Measurements from ENCODE around the gene LRRC75A.

DNA sequence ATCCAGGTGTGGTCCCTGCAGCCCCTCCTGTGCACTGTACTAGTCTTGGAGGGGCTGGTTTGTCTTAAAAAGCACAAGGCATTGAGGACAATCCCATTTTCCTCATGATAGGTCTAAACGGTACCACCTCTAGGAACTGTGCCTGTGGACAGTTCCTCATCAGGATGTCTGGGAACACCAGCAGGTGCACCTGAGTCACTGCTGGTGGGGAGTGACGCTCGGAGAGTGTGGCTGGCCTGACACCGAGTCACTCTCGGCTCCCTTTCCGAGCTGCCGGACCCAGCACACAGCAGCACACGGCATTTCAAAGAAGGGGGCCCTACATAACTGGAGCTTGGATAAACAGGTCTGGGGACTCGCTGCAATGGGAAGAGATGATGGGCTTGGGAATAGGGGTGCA is 25.6 kb downstream of the LRRC75A start:
- TF ChIP-seq, protein P1, sequence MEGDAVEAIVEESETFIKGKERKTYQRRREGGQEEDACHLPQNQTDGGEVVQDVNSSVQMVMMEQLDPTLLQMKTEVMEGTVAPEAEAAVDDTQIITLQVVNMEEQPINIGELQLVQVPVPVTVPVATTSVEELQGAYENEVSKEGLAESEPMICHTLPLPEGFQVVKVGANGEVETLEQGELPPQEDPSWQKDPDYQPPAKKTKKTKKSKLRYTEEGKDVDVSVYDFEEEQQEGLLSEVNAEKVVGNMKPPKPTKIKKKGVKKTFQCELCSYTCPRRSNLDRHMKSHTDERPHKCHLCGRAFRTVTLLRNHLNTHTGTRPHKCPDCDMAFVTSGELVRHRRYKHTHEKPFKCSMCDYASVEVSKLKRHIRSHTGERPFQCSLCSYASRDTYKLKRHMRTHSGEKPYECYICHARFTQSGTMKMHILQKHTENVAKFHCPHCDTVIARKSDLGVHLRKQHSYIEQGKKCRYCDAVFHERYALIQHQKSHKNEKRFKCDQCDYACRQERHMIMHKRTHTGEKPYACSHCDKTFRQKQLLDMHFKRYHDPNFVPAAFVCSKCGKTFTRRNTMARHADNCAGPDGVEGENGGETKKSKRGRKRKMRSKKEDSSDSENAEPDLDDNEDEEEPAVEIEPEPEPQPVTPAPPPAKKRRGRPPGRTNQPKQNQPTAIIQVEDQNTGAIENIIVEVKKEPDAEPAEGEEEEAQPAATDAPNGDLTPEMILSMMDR (conservative IDR thresholded peaks at IDR 0.05; ENCODE audit: low read depth in 2 of 2): no peak
- TF ChIP-seq NANOG (IDR thresholded peaks at IDR 0.05; ENCODE audit: borderline replicate concordance): no peak
- TF ChIP-seq, protein P2, sequence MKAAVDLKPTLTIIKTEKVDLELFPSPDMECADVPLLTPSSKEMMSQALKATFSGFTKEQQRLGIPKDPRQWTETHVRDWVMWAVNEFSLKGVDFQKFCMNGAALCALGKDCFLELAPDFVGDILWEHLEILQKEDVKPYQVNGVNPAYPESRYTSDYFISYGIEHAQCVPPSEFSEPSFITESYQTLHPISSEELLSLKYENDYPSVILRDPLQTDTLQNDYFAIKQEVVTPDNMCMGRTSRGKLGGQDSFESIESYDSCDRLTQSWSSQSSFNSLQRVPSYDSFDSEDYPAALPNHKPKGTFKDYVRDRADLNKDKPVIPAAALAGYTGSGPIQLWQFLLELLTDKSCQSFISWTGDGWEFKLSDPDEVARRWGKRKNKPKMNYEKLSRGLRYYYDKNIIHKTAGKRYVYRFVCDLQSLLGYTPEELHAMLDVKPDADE (IDR thresholded peaks at IDR 0.05): no peak
- no peak for TF ChIP-seq EZH2 (IDR thresholded peaks at IDR 0.05; ENCODE audit: low read depth, unreplicated experiment)
- no peak for TF ChIP-seq POLR2AphosphoS5 (IDR thresholded peaks at IDR 0.05; ENCODE audit: low read depth)
- TF ChIP-seq, protein P3, sequence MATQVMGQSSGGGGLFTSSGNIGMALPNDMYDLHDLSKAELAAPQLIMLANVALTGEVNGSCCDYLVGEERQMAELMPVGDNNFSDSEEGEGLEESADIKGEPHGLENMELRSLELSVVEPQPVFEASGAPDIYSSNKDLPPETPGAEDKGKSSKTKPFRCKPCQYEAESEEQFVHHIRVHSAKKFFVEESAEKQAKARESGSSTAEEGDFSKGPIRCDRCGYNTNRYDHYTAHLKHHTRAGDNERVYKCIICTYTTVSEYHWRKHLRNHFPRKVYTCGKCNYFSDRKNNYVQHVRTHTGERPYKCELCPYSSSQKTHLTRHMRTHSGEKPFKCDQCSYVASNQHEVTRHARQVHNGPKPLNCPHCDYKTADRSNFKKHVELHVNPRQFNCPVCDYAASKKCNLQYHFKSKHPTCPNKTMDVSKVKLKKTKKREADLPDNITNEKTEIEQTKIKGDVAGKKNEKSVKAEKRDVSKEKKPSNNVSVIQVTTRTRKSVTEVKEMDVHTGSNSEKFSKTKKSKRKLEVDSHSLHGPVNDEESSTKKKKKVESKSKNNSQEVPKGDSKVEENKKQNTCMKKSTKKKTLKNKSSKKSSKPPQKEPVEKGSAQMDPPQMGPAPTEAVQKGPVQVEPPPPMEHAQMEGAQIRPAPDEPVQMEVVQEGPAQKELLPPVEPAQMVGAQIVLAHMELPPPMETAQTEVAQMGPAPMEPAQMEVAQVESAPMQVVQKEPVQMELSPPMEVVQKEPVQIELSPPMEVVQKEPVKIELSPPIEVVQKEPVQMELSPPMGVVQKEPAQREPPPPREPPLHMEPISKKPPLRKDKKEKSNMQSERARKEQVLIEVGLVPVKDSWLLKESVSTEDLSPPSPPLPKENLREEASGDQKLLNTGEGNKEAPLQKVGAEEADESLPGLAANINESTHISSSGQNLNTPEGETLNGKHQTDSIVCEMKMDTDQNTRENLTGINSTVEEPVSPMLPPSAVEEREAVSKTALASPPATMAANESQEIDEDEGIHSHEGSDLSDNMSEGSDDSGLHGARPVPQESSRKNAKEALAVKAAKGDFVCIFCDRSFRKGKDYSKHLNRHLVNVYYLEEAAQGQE (IDR thresholded peaks at IDR 0.05; ENCODE audit: unreplicated experiment): no peak
- TF ChIP-seq CREB1 (CRISPR knock-in tag; IDR thresholded peaks at IDR 0.05; ENCODE audit: low read depth): no peak
- no peak for TF ChIP-seq EZH2phosphoT487 (IDR thresholded peaks at IDR 0.05; ENCODE audit: unreplicated experiment)
